Right atrium auricular region (tissue), 2 donors: ENCODE data around the gene IFT27. TPM values are rescaled to one million over a fixed set of nuclear protein-coding genes. Genes with fewer than 3 reads are reported as not detected.

ENCODE experiments used
- DNase-seq: peaks from one replicate; pipeline ENCODE4 v3.0.0-alpha.2; 2019; ENCODE audit warnings: low spot score
- H3K27ac ChIP-seq, 2 donors: fragments of 200-600 bp; sonication (generic); 1 replicate in 1 of 2; 2 replicates in 1 of 2; pipeline ENCODE4 v1.5.1; 2016 to 2019
- H3K27me3 ChIP-seq, 2 donors: fragments of 200-600 bp; sonication (generic); one replicate each; pipeline versions ENCODE4 v1.5.1 to v1.6.0; 2017 to 2019
- H3K36me3 ChIP-seq: fragments of 200-600 bp; sonication (generic); one replicate; pipeline ENCODE4 v1.5.1; 2016
- H3K4me1 ChIP-seq, 2 donors: fragments of 200-600 bp; sonication (generic); one replicate each; pipeline versions ENCODE4 v1.5.1 to v1.6.0; 2017 to 2019
- H3K4me3 ChIP-seq, 2 donors: fragments of 200-600 bp; sonication (generic); 1 replicate in 1 of 2; 2 replicates in 1 of 2; pipeline ENCODE4 v1.5.1; 2017 to 2019; ENCODE audit warnings: mild to moderate bottlenecking in 1 of 2, moderate library complexity in 1 of 2
- H3K9me3 ChIP-seq, 2 donors: fragments of 200-600 bp; sonication (generic); one replicate each; pipeline ENCODE4 v1.5.1; 2019
- CTCF ChIP-seq, 2 donors: fragments of 200-600 bp; sonication (generic); IDR thresholded peaks; one replicate each; pipeline ENCODE4 v1.5.1; 2019; ENCODE audit warnings: antibody characterized with exemption in 2 of 2
- total RNA-seq, 2 donors: library from RNA; depleted of rRNA; stranded (reverse); fragments of >200 nt; gene quantifications; one replicate each; pipeline ENCODE4 v1.1.0, GENCODE V29; 2016

IFT27 gene
- total RNA-seq, 2 donors from 2014 or later, result 15.6 to 16.8 TPM

GRCh38 chr22:36781656-36782627 is 6.0 kb upstream of the IFT27 start:
- no peaks in the 10 kb centered on the region for H3K36me3 ChIP-seq
- H3K27ac ChIP-seq, result no peak overlapping the region
- TF ChIP-seq CTCF (IDR thresholded peaks at IDR 0.05), result peak; percentile 96
- H3K4me3 ChIP-seq, result no peak overlapping the region
- H3K4me1 ChIP-seq, result peaks cover 0 to 6% of the 10 kb centered on the region in 2 donors
- no peaks in the 10 kb centered on the region for H3K27me3 ChIP-seq
- H3K9me3 ChIP-seq, result no peaks in the 10 kb centered on the region
- peak; percentile 82 for DNase-seq

GRCh38 chr22:36778020-36778419 is 2.1 kb upstream of the IFT27 start:
- no peak for DNase-seq
- peaks cover 0 to 20% of the 10 kb centered on the region in 2 donors for H3K4me1 ChIP-seq
- no peak overlapping the region for H3K4me3 ChIP-seq
- H3K36me3 ChIP-seq, result no peaks in the 10 kb centered on the region
- H3K27me3 ChIP-seq, result no peaks in the 10 kb centered on the region
- H3K27ac ChIP-seq, result no peak overlapping the region
- TF ChIP-seq CTCF (IDR thresholded peaks at IDR 0.05), result no peak
- H3K9me3 ChIP-seq, result no peaks in the 10 kb centered on the region

- TF ChIP-seq CTCF (IDR thresholded peaks at IDR 0.05), result no peak
These were observed 803 bp upstream of the IFT27 start for GRCh38 chr22:36776722-36777121.

DNA sequence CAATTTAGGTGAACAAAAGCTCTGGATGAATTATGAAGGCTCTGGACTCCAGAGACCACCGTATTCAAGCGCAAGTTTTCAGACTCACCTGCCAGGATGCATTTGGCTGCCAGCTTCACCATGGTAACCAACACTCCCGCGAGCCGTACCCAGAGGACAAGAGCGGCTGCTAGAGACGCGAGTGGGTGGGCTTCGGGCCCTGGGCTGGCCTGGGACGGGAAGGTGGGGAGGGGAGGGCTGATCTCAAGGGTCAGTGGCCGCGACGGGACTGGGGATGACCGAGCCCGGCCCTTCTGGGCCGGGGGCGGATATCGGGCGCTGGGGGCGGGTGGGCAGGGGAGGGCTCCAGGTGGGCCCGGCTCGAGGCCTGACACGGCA is 344 bp downstream of the IFT27 start:
- DNase-seq, result no peak
- H3K27ac ChIP-seq, result peak overlapping the region; percentile 88 to 92
- no peak for TF ChIP-seq CTCF (IDR thresholded peaks at IDR 0.05)
- H3K4me3 ChIP-seq, result peak overlapping the region; percentile 84 to 96
- no peaks in the 10 kb centered on the region for H3K27me3 ChIP-seq
- no peaks in the 10 kb centered on the region for H3K9me3 ChIP-seq
- H3K36me3 ChIP-seq, result no peaks in the 10 kb centered on the region
- H3K4me1 ChIP-seq, result peaks cover 0 to 16% of the 10 kb centered on the region in 2 donors

More at GRCh38 chr22:36776722-36777121, 803 bp upstream of the IFT27 start:
- no peaks in the 10 kb centered on the region for H3K36me3 ChIP-seq
- H3K4me1 ChIP-seq, result peaks cover 0 to 17% of the 10 kb centered on the region in 2 donors
- H3K4me3 ChIP-seq, result peak overlapping the region in 1 of 2 donors; percentile 34
- DNase-seq, result no peak
- H3K9me3 ChIP-seq, result no peaks in the 10 kb centered on the region
- no peak overlapping the region for H3K27ac ChIP-seq
- no peaks in the 10 kb centered on the region for H3K27me3 ChIP-seq

DNA sequence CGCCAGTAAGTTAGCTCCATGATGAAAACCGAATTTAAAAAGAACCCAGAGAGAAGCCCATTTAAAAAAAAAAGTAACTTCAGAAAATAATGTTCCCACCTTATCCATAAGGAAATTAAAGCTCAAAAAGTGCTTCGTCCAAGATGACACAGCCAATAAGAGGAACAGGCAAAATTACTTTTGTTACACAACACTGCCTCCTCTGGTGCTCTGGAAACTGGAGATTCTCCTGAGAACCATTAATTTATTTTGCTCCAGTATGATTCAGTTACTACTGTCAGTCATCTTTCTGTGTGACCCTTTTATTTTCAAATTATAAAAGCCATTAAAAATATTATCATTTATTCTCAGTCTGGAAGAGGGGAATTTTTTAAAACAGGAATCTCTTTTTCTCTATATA is 2.0 kb downstream of the IFT27 start:
- Histone ChIP-seq H3K27me3 (no peaks in the 10 kb centered on the region), H3K4me1 (peaks cover 0 to 23% of the 10 kb centered on the region in 2 donors), H3K4me3 (no peak overlapping the region), H3K27ac (no peak overlapping the region), H3K36me3 (no peaks in the 10 kb centered on the region), H3K9me3 (no peaks in the 10 kb centered on the region)
- peak in 1 of 2 donors; percentile 52 for TF ChIP-seq CTCF (IDR thresholded peaks at IDR 0.05)
- no peak for DNase-seq
